Measurements from ENCODE around the gene OAS2. TPM values are rescaled to one million over a fixed set of nuclear protein-coding genes. Genes with fewer than 3 reads are reported as not detected.

The OAS2 gene
- total RNA-seq, 2 donors from 2014 or later, result 1.6 to 2.3 TPM

- Histone ChIP-seq H3K36me3 (replicated peaks in 1 of 2; ENCODE audit: insufficient read depth in 1 of 2, low read depth in 2 of 2) (no peaks in the 10 kb centered on the region), H3K4me1 (no peaks in the 10 kb centered on the region), H3K4me3 (no peak overlapping the region), H3K9me3 (no peaks in the 10 kb centered on the region), H3K27me3 (no peaks in the 10 kb centered on the region), H3K27ac (no peak overlapping the region)
- 34 to 46% methylated on average over 6 of the region's 6 CpGs for WGBS, 2 donors
- intact Hi-C loops (cut with DNase I), result no loop called here
- ATAC-seq, result no peak
- TF ChIP-seq POLR2A (IDR thresholded peaks at IDR 0.05) (no peak), CTCF (IDR thresholded peaks at IDR 0.05) (no peak)
- DNase-seq, result no peak
These were observed 45.7 kb upstream of the OAS2 start for GRCh38 chr12:112932485-112933128.

GRCh38 chr12:112933129-112933505 is 45.2 kb upstream of the OAS2 start:
- ATAC-seq (no peak), DNase-seq (no peak)
- WGBS, 2 donors, result 61 to 62% methylated on average over 2 of the region's 2 CpGs
- Histone ChIP-seq H3K27ac (no peak overlapping the region), H3K27me3 (no peaks in the 10 kb centered on the region), H3K36me3 (replicated peaks in 1 of 2; ENCODE audit: insufficient read depth in 1 of 2, low read depth in 2 of 2) (no peaks in the 10 kb centered on the region), H3K9me3 (no peaks in the 10 kb centered on the region), H3K4me3 (no peak overlapping the region), H3K4me1 (no peaks in the 10 kb centered on the region)
- intact Hi-C loops (cut with DNase I), result no loop called here
- TF ChIP-seq POLR2A (IDR thresholded peaks at IDR 0.05) (no peak), CTCF (IDR thresholded peaks at IDR 0.05) (no peak)

GRCh38 chr12:112936264-112936663 is 42.1 kb upstream of the OAS2 start:
- Histone ChIP-seq H3K4me3 (no peak overlapping the region), H3K9me3 (no peaks in the 10 kb centered on the region), H3K36me3 (replicated peaks in 1 of 2; ENCODE audit: insufficient read depth in 1 of 2, low read depth in 2 of 2) (no peaks in the 10 kb centered on the region), H3K27me3 (no peaks in the 10 kb centered on the region), H3K27ac (no peak overlapping the region), H3K4me1 (peaks cover 14% of the 10 kb centered on the region)
- 91 to 92% methylated on average over 1 of the region's 1 CpG for WGBS, 2 donors
- ATAC-seq (no peak), DNase-seq (no peak)
- intact Hi-C loops (cut with DNase I), result no loop called here
- no peak for TF ChIP-seq CTCF (IDR thresholded peaks at IDR 0.05)

- Histone ChIP-seq H3K27ac (peak overlapping the region in 1 of 4 donors; percentile 79), H3K4me1 (peaks cover 14% of the 10 kb centered on the region), H3K27me3 (no peaks in the 10 kb centered on the region), H3K9me3 (no peaks in the 10 kb centered on the region), H3K4me3 (no peak overlapping the region), H3K36me3 (replicated peaks in 1 of 2; ENCODE audit: insufficient read depth in 1 of 2, low read depth in 2 of 2) (no peaks in the 10 kb centered on the region)
- ATAC-seq, result no peak
- no peak for DNase-seq
- TF ChIP-seq CTCF (IDR thresholded peaks at IDR 0.05) (no peak), POLR2A (IDR thresholded peaks at IDR 0.05) (no peak)
- intact Hi-C loops (cut with DNase I), result no loop called here
- WGBS, 2 donors, result 35 to 43% methylated on average over 2 of the region's 2 CpGs
These were observed 41.4 kb upstream of the OAS2 start for GRCh38 chr12:112936927-112937326.

Data from body of pancreas (tissue), 4 donors.